Pancreas (tissue), 10 donors: ENCODE measurements around the gene KDM4C. TPM values are rescaled to one million over a fixed set of nuclear protein-coding genes. Genes with fewer than 3 reads are reported as not detected.

ENCODE experiments used
- ATAC-seq, 4 donors: fragments of 200-7000 bp; cut with Tn5 transposase; one replicate each; pipeline versions ENCODE4 v1.8.0 to v1.9.1; 2020; ENCODE audit warnings: mild to moderate bottlenecking in 4 of 4, moderate library complexity in 4 of 4
- DNase-seq, 6 donors: peaks; one replicate each; pipeline ENCODE4 v3.0.0-alpha.2; 2020
- FAIRE-seq: peaks from 2 replicates; lab custom pipeline; 2012; peaks lifted over from hg19 to GRCh38; lab: Jason Lieb, UNC
- H3K27ac ChIP-seq, 4 donors: fragments of 200-600 bp; sonication (generic); 1 replicate in 3 of 4; 2 replicates in 1 of 4; pipeline versions ENCODE4 v1.5.0 to v1.8.0; 2020
- H3K27me3 ChIP-seq, 4 donors: fragments of 200-600 bp; one replicate each; pipeline ENCODE4 v1.8.0; 2021
- H3K36me3 ChIP-seq, 3 donors: fragments of 200-600 bp; sonication (generic) in 1 of 3; one replicate each; pipeline versions ENCODE4 v1.5.0 to v1.8.0; 2020 to 2021
- H3K4me1 ChIP-seq, 3 donors: fragments of 200-600 bp; one replicate each; pipeline ENCODE4 v1.8.0; 2021
- H3K4me3 ChIP-seq, 4 donors: fragments of 200-600 bp; sonication (generic) in 2 of 4; one replicate each; pipeline versions ENCODE4 v1.5.0 to v1.8.0; 2020 to 2021
- H3K9me3 ChIP-seq, 4 donors: fragments of 200-600 bp; one replicate each; pipeline ENCODE4 v1.8.0; 2021
- WGBS, 2 donors: extraction: QIAGEN DNeasy Blood & Tissue Kit; methylation state at CpG; one replicate each; pipeline ENCODE4 v1.1.7; 2013; 5-methylcytosine and 5-hydroxymethylcytosine counted together
- intact Hi-C, 3 donors: fragments of 100-400 bp; cut with DNase I; formaldehyde crosslinking; loops; one replicate each; pipeline versions ENCODE4 v1.11.1 to v1.14.2; 2022
- polyA plus RNA-seq, 2 donors: library from polyadenylated mRNA; stranded (reverse); fragments of 200-250 nt; gene quantifications; one replicate each; pipeline ENCODE4 v1.2.3, GENCODE V29; 2013
- total RNA-seq, 6 donors: library from RNA; stranded (reverse); fragmentation: NEBNext Ultra II Directional in 4 of 6; extraction: Animal tissue kit (Norgen Biotek cat#: 25700) in 4 of 6; gene quantifications; one replicate each; pipeline versions ENCODE4 v1.2.1 to v1.2.4, GENCODE V29; 2021 to 2023
- TF ChIP-seq, protein P1 (sequence below), 4 donors: fragments of 200-600 bp; sonication (generic) in 3 of 4; IDR thresholded peaks; one replicate each; pipeline versions ENCODE4 v1.5.0 to v1.8.0; 2021; ENCODE audit warnings: antibody characterized with exemption in 4 of 4
- donor health status: healthy with polysubstance abuse.
- donor health status: DM: no; HTN: no; CAD: no; lungs with moderate emphysema.
- donor health status: DM: no; HTN: no; CAD: no.
- donor health status: control.
- donor health status: control.
- donor health status: Bipolar disorder and iron deficiency.
- donor health status: DM: yes; HTN: yes; CAD: no.
- donor health status: DM: no; HTN: no; CAD: no.
- donor health status: DM: no; HTN: no; CAD: no.
- donor health status: DM: yes; HTN: yes; CAD: no.

The KDM4C gene
- total and polyA plus RNA-seq, 8 donors = 10.5 to 30.8 (median 19.7) TPM

DNA sequence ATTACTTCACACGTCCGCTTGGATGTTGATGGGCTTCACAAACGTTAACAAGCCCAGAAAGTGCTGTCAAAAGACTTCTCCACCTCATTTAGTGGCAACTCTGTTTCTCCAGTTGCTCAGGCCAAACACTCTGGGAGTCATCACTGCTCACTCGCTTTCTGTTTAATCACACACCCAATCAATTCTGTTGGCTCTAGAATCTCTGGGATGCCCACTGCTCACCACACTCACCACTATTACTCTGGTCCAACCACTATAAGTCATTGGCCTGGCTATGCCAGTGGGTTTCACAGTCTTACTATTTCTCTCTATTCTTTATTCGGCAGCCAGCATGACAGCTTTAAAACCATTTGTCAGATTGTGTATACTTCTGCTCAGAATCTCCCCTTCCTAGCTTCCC, 163.5 kb downstream of the KDM4C start:
- no peak overlapping the region for H3K27ac ChIP-seq
- WGBS, 2 donors = 86 to 88% methylated on average over 5 of the region's 5 CpGs

GRCh38 chr9:6922124-6922676, 164.4 kb downstream of the KDM4C start:
- 86 to 94% methylated on average over 2 of the region's 2 CpGs for WGBS, 2 donors
- Histone ChIP-seq H3K36me3 (no peaks in the 10 kb centered on the region), H3K4me3 (no peak overlapping the region), H3K27me3 (no peaks in the 10 kb centered on the region), H3K9me3 (no peaks in the 10 kb centered on the region), H3K4me1 (peaks cover 0 to 3% (median 0%) of the 10 kb centered on the region in 3 donors), H3K27ac (no peak overlapping the region)
- FAIRE-seq (no peak), DNase-seq (no peak), ATAC-seq (no peak)
- intact Hi-C loops = no loop called here
- TF ChIP-seq, protein P1, sequence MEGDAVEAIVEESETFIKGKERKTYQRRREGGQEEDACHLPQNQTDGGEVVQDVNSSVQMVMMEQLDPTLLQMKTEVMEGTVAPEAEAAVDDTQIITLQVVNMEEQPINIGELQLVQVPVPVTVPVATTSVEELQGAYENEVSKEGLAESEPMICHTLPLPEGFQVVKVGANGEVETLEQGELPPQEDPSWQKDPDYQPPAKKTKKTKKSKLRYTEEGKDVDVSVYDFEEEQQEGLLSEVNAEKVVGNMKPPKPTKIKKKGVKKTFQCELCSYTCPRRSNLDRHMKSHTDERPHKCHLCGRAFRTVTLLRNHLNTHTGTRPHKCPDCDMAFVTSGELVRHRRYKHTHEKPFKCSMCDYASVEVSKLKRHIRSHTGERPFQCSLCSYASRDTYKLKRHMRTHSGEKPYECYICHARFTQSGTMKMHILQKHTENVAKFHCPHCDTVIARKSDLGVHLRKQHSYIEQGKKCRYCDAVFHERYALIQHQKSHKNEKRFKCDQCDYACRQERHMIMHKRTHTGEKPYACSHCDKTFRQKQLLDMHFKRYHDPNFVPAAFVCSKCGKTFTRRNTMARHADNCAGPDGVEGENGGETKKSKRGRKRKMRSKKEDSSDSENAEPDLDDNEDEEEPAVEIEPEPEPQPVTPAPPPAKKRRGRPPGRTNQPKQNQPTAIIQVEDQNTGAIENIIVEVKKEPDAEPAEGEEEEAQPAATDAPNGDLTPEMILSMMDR (IDR thresholded peaks at IDR 0.05) = no peak

More for the DNA sequence above, 163.5 kb downstream of the KDM4C start:
- intact Hi-C loops = no loop called here
- ATAC-seq (no peak), DNase-seq (no peak), FAIRE-seq (no peak)
- H3K4me3 ChIP-seq = no peak overlapping the region
- H3K36me3 ChIP-seq = no peaks in the 10 kb centered on the region
- no peaks in the 10 kb centered on the region for H3K27me3 ChIP-seq
- TF ChIP-seq, protein P1 (IDR thresholded peaks at IDR 0.05) = no peak
- H3K4me1 ChIP-seq = peaks cover 0 to 3% (median 0%) of the 10 kb centered on the region in 3 donors
- no peaks in the 10 kb centered on the region for H3K9me3 ChIP-seq

- WGBS, 2 donors = 90 to 94% methylated on average over 2 of the region's 2 CpGs
- Histone ChIP-seq H3K27me3 (no peaks in the 10 kb centered on the region), H3K4me3 (no peak overlapping the region), H3K27ac (no peak overlapping the region), H3K4me1 (peaks cover 0 to 3% (median 0%) of the 10 kb centered on the region in 3 donors), H3K9me3 (no peaks in the 10 kb centered on the region), H3K36me3 (no peaks in the 10 kb centered on the region)
- DNase-seq (no peak), FAIRE-seq (no peak), ATAC-seq (no peak)
- TF ChIP-seq, protein P1 (IDR thresholded peaks at IDR 0.05) = no peak
- intact Hi-C loops = no loop called here
These were observed 164.9 kb downstream of the KDM4C start for GRCh38 chr9:6922680-6923079.

DNA sequence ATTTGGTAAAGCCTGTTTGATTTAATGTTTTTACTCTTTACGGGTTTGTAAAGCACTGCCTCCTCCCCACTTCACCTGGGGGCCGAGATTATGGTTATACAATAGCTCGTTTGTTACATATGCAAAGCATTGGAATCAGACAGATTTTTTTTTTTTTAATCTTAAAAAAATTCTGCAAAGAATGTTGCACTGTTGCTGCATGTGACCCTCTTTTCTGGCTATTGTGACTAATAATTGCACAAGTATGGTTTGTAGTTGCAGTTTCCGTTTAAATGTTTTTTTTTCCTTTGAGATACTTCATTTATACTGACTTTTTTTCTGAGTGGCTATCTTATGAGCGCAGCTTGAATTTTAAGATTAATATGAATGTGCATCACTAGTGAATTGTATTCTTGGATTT, 165.3 kb downstream of the KDM4C start:
- H3K4me1 ChIP-seq = peaks cover 0 to 3% (median 0%) of the 10 kb centered on the region in 3 donors
- H3K4me3 ChIP-seq = no peak overlapping the region
- intact Hi-C loops = no loop called here
- no peaks in the 10 kb centered on the region for H3K36me3 ChIP-seq
- TF ChIP-seq, protein P1 (IDR thresholded peaks at IDR 0.05) = no peak
- no peak for FAIRE-seq
- no peaks in the 10 kb centered on the region for H3K9me3 ChIP-seq
- H3K27me3 ChIP-seq = no peaks in the 10 kb centered on the region
- ATAC-seq = no peak
- H3K27ac ChIP-seq = no peak overlapping the region
- DNase-seq = no peak
- WGBS, 2 donors = 86 to 91% methylated on average over 5 of the region's 5 CpGs

- DNase-seq (no peak), FAIRE-seq (no peak), ATAC-seq (peak in 2 of 4 donors; percentile 5 to 49)
- 65 to 72% methylated on average over 3 of the region's 3 CpGs for WGBS, 2 donors
- intact Hi-C loops = no loop called here
- H3K27me3 ChIP-seq = no peaks in the 10 kb centered on the region
- H3K36me3 ChIP-seq = no peaks in the 10 kb centered on the region
- TF ChIP-seq, protein P1 (IDR thresholded peaks at IDR 0.05) = no peak
- peaks cover 0 to 10% (median 0%) of the 10 kb centered on the region in 3 donors for H3K4me1 ChIP-seq
- no peak overlapping the region for H3K4me3 ChIP-seq
- no peaks in the 10 kb centered on the region for H3K9me3 ChIP-seq
- no peak overlapping the region for H3K27ac ChIP-seq
These were observed 166.4 kb downstream of the KDM4C start for GRCh38 chr9:6924149-6924548.
